Stomach (tissue), 4 donors: ENCODE measurements around the gene CELF1.

Experiments
- CTCF ChIP-seq, 7 experiments: fragments of 450-650 bp in 4 of 7; fragments of 200-600 bp in 3 of 7; sonication (generic) in 3 of 7; IDR thresholded peaks; one replicate each; pipeline ENCODE4 v1.5.1; 2016 to 2019; ENCODE audit warnings: antibody characterized with exemption in 7 of 7, control low read depth in 2 of 7, mild to moderate bottlenecking in 1 of 7
- EP300 ChIP-seq: sonication (generic); formaldehyde crosslinking; IDR thresholded peaks from one replicate; pipeline ENCODE4 v1.6.1; 2017; ENCODE audit warnings: antibody characterized with exemption
- POLR2AphosphoS5 ChIP-seq, 3 donors: sonication (generic); formaldehyde crosslinking; IDR thresholded peaks; one replicate each; pipeline ENCODE4 v1.6.1; 2016; ENCODE audit warnings: antibody characterized with exemption in 3 of 3

- TF ChIP-seq POLR2AphosphoS5 (IDR thresholded peaks at IDR 0.05) (no peak), CTCF (IDR thresholded peaks at IDR 0.05) (no peak), EP300 (no peak)
Measured at GRCh38 chr11:47541070-47541469, 11.9 kb downstream of the CELF1 start.
